H1 (cell line): Measurements from ENCODE around the gene BRPF1.

Experiments
- BCL11A ChIP-seq, 2 experiments: IDR thresholded peaks; one replicate each; pipeline ENCODE4 v1.6.1; 2011; ENCODE audit warnings: low read depth in 2 of 2, low read length in 2 of 2, mild to moderate bottlenecking in 2 of 2
- CBX8 ChIP-seq: fragments of 300-800, 300-1000 bp; sonication (generic); IDR thresholded peaks from 2 replicates; pipeline ENCODE4 v1.7.1; 2016; ENCODE audit warnings: low read depth, low read length, borderline replicate concordance
- CEBPB ChIP-seq: IDR thresholded peaks from 2 replicates; pipeline ENCODE4 v1.6.1; 2012; ENCODE audit warnings: low read depth, low read length
- EP300 ChIP-seq, 2 experiments: IDR thresholded peaks; 1 replicate in 1 of 2; 2 replicates in 1 of 2; pipeline ENCODE4 v1.6.1; 2011 to 2012; ENCODE audit warnings: low read depth in 2 of 2, low read length in 2 of 2, mild to moderate bottlenecking in 2 of 2, borderline replicate concordance in 1 of 2, inconsistent platforms in 1 of 2, moderate library complexity in 1 of 2
- EZH2 ChIP-seq: fragments of 200-600 bp; sonication (generic); IDR thresholded peaks from 2 replicates; pipeline ENCODE4 v1.7.1; 2012; ENCODE audit warnings: low read depth, mild to moderate bottlenecking, moderate library complexity, low read length, inconsistent platforms; ENCODE audit not compliant: severe bottlenecking
- NANOG ChIP-seq: IDR thresholded peaks from 2 replicates; pipeline ENCODE4 v1.6.1; 2011; ENCODE audit warnings: low read length, low read depth, mild to moderate bottlenecking, inconsistent platforms; ENCODE audit not compliant: insufficient read depth, poor library complexity, severe bottlenecking
- POLR2A ChIP-seq, 2 experiments: IDR thresholded peaks; 1 replicate in 1 of 2; 2 replicates in 1 of 2; pipeline ENCODE4 v1.6.1; 2011; ENCODE audit warnings: low read depth in 2 of 2, low read length in 2 of 2, mild to moderate bottlenecking in 2 of 2; ENCODE audit errors: control extremely low read depth in 1 of 2
- POLR2AphosphoS5 ChIP-seq: IDR thresholded peaks from 2 replicates; pipeline ENCODE4 v1.6.1; 2011; ENCODE audit warnings: low read depth, low read length
- RAD21 ChIP-seq, 2 experiments: IDR thresholded peaks in 1 of 2; conservative IDR thresholded peaks in 1 of 2; 2 replicates each; pipeline ENCODE4 v1.6.1; 2011; ENCODE audit warnings: low read depth in 2 of 2, low read length in 2 of 2, improper control_type of control experiment in 1 of 2, inconsistent platforms in 1 of 2, mild to moderate bottlenecking in 1 of 2, moderate library complexity in 1 of 2
- RXRA ChIP-seq: IDR thresholded peaks from 2 replicates; pipeline ENCODE4 v1.6.1; 2011; ENCODE audit warnings: low read depth, mild to moderate bottlenecking, low read length, moderate library complexity; ENCODE audit not compliant: insufficient read depth
- SRF ChIP-seq: IDR thresholded peaks from 2 replicates; pipeline ENCODE4 v1.6.1; 2011; ENCODE audit warnings: mild to moderate bottlenecking, low read depth, low read length, moderate library complexity
- TF ChIP-seq, protein P1 (sequence below): IDR thresholded peaks from 2 replicates; pipeline ENCODE4 v1.6.1; 2012; ENCODE audit warnings: inconsistent platforms
- TF ChIP-seq, protein P2 (sequence below): IDR thresholded peaks from 2 replicates; pipeline ENCODE4 v1.6.1; 2011; ENCODE audit warnings: low read length, improper control_type of control experiment
- TF ChIP-seq, protein P3 (sequence below), 3 experiments: IDR thresholded peaks; 1 replicate in 2 of 3; 2 replicates in 1 of 3; pipeline versions ENCODE4 v1.5.1 to v1.6.1; 2011; ENCODE audit warnings: low read length in 3 of 3, mild to moderate bottlenecking in 3 of 3, inconsistent platforms in 2 of 3, low read depth in 1 of 3, moderate library complexity in 1 of 3; ENCODE audit not compliant: insufficient read depth in 1 of 3; ENCODE audit errors: control extremely low read depth in 1 of 3

DNA sequence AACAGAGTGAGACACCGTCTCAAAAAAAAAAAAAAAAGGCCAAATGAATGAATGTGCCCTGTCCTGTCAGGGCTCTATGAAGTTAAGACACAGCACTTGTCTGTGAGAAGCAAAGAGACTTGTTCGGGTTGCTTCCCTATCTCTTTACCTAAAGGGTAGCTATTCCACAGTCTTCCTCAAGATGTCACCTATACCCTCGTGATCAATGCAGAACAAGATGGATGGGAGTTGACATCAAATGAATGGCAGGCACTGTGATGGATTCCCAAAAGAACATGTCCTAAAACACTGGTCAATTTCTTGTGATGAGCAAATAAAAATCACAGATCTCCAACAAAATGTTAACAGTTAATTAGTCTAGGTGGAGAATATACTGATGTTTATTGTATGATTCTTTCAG lies 51.2 kb downstream of the BRPF1 start:
- TF ChIP-seq, protein P1, sequence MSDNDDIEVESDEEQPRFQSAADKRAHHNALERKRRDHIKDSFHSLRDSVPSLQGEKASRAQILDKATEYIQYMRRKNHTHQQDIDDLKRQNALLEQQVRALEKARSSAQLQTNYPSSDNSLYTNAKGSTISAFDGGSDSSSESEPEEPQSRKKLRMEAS: no peak
- no peak for TF ChIP-seq BCL11A (IDR thresholded peaks at IDR 0.05; ENCODE audit: low read depth in 2 of 2, low read length in 2 of 2)
- TF ChIP-seq, protein P2, sequence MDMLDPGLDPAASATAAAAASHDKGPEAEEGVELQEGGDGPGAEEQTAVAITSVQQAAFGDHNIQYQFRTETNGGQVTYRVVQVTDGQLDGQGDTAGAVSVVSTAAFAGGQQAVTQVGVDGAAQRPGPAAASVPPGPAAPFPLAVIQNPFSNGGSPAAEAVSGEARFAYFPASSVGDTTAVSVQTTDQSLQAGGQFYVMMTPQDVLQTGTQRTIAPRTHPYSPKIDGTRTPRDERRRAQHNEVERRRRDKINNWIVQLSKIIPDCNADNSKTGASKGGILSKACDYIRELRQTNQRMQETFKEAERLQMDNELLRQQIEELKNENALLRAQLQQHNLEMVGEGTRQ: no peak
- TF ChIP-seq, protein P3, sequence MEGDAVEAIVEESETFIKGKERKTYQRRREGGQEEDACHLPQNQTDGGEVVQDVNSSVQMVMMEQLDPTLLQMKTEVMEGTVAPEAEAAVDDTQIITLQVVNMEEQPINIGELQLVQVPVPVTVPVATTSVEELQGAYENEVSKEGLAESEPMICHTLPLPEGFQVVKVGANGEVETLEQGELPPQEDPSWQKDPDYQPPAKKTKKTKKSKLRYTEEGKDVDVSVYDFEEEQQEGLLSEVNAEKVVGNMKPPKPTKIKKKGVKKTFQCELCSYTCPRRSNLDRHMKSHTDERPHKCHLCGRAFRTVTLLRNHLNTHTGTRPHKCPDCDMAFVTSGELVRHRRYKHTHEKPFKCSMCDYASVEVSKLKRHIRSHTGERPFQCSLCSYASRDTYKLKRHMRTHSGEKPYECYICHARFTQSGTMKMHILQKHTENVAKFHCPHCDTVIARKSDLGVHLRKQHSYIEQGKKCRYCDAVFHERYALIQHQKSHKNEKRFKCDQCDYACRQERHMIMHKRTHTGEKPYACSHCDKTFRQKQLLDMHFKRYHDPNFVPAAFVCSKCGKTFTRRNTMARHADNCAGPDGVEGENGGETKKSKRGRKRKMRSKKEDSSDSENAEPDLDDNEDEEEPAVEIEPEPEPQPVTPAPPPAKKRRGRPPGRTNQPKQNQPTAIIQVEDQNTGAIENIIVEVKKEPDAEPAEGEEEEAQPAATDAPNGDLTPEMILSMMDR (IDR thresholded peaks at IDR 0.05; ENCODE audit: control extremely low read depth in 1 of 3, insufficient read depth in 1 of 3, low read depth in 1 of 3, low read length in 3 of 3): peak in 1 of 3 experiments; percentile 43; a peak in 2 of 4 replicates
- TF ChIP-seq CEBPB: no peak
- no peak for TF ChIP-seq CBX8
- no peak for TF ChIP-seq POLR2A (IDR thresholded peaks at IDR 0.05; ENCODE audit: control extremely low read depth in 1 of 2, low read depth in 2 of 2, low read length in 2 of 2)
- no peak for TF ChIP-seq EZH2
- no peak for TF ChIP-seq POLR2AphosphoS5
- no peak for TF ChIP-seq SRF
- TF ChIP-seq NANOG: no peak
- no peak for TF ChIP-seq EP300 (IDR thresholded peaks at IDR 0.05; ENCODE audit: borderline replicate concordance in 1 of 2, low read depth in 2 of 2, low read length in 2 of 2)
- peak; percentile 36 to 43; a peak in 3 of 4 replicates for TF ChIP-seq RAD21 (IDR thresholded peaks at IDR 0.05 in 1 of 2, conservative IDR thresholded peaks at IDR 0.05 in 1 of 2; ENCODE audit: low read depth in 2 of 2, low read length in 2 of 2)
- TF ChIP-seq RXRA: no peak
